IMR-90 (cell line): ENCODE data around the gene OAS3. TPM values are rescaled to one million over a fixed set of nuclear protein-coding genes. Genes with fewer than 3 reads are reported as not detected.

ENCODE experiments used
- ATAC-seq: fragments of 200-7000 bp; cut with Tn5 transposase; 2 replicates; pipeline ENCODE4 v1.9.1; 2020; ENCODE audit warnings: low read depth, mild to moderate bottlenecking, moderate library complexity
- BruUV-seq: library from RNA; stranded (reverse); fragments of 400-500 nt; replicated peaks from 2 replicates; lab custom pipeline; 2021; lab: Mats Ljungman, UMichigan
- CTCF ChIA-PET: fragments of 300-600 bp; formaldehyde crosslinking; extraction: SDS; loops from one replicate; lab custom pipeline; 2021; ENCODE audit warnings: antibody characterized with exemption; lab: Yijun Ruan, JAX
- POLR2A ChIA-PET: fragments of 300-600 bp; sonication (Branson Sonifier 250); formaldehyde crosslinking; loops from one replicate; lab custom pipeline; 2022; ENCODE audit warnings: antibody characterized with exemption; ENCODE audit not compliant: unreplicated experiment; lab: Charles Lee
- DNase-seq: peaks from one replicate; pipeline ENCODE4 v3.0.0; 2013
- H2AFZ ChIP-seq: replicated peaks from 2 replicates; pipeline ENCODE3; 2013; ENCODE audit warnings: low read length, mild to moderate bottlenecking; ENCODE audit not compliant: poor library complexity
- H2AK5ac ChIP-seq: 2 replicates; pipeline ENCODE4 v1.6.1; 2013; ENCODE audit warnings: low read depth, low read length, inconsistent platforms
- H2AK9ac ChIP-seq: replicated peaks from 2 replicates; pipeline ENCODE3; 2013; ENCODE audit warnings: mild to moderate bottlenecking, low read depth, low read length, moderate library complexity; ENCODE audit not compliant: poor library complexity
- H2BK120ac ChIP-seq: 2 replicates; pipeline ENCODE4 v1.6.1; 2013; ENCODE audit warnings: low read depth, low read length, inconsistent platforms
- H2BK15ac ChIP-seq: 3 replicates; pipeline ENCODE4 v1.6.1; 2013; ENCODE audit warnings: low read depth, low read length, inconsistent platforms
- H2BK20ac ChIP-seq: 2 replicates; pipeline ENCODE4 v1.6.1; 2013; ENCODE audit warnings: low read depth, mild to moderate bottlenecking, inconsistent platforms, low read length, moderate library complexity
- H2BK5ac ChIP-seq: 2 replicates; pipeline ENCODE4 v1.6.1; 2013; ENCODE audit warnings: mild to moderate bottlenecking, low read depth, low read length, inconsistent platforms; ENCODE audit not compliant: poor library complexity, severe bottlenecking
- H3K14ac ChIP-seq: replicated peaks from 2 replicates; pipeline ENCODE4 v1.6.1; 2013; ENCODE audit warnings: low read depth, low read length, inconsistent platforms
- H3K18ac ChIP-seq: 2 replicates; pipeline ENCODE4 v1.6.1; 2013; ENCODE audit warnings: low read depth, low read length, control low read depth
- H3K23ac ChIP-seq: 2 replicates; pipeline ENCODE4 v1.6.1; 2013; ENCODE audit warnings: low read depth, low read length, inconsistent platforms
- H3K27ac ChIP-seq: 2 replicates; pipeline ENCODE4 v1.5.1; 2013; ENCODE audit warnings: mild to moderate bottlenecking, control low read depth, low read length; ENCODE audit not compliant: insufficient read depth
- H3K27me3 ChIP-seq: 2 replicates; pipeline ENCODE4 v1.6.1; 2013; ENCODE audit warnings: low read length; ENCODE audit not compliant: control insufficient read depth, insufficient read depth
- H3K36me3 ChIP-seq: 2 replicates; pipeline ENCODE4 v1.6.1; 2013; ENCODE audit warnings: low read length, mixed read lengths; ENCODE audit not compliant: control insufficient read depth, insufficient read depth
- H3K4ac ChIP-seq: 2 replicates; pipeline ENCODE4 v1.6.1; 2013; ENCODE audit warnings: low read depth, low read length, inconsistent platforms
- H3K4me1 ChIP-seq: 2 replicates; pipeline ENCODE4 v1.6.1; 2013; ENCODE audit warnings: low read length, mixed read lengths; ENCODE audit not compliant: control insufficient read depth, insufficient read depth
- H3K4me2 ChIP-seq: 2 replicates; pipeline ENCODE4 v1.6.1; 2013; ENCODE audit warnings: low read depth, mild to moderate bottlenecking, control low read depth, low read length, moderate library complexity
- H3K4me3 ChIP-seq: 2 replicates; pipeline ENCODE4 v1.5.1; 2013; ENCODE audit warnings: low read depth, mild to moderate bottlenecking, control low read depth, low read length, moderate library complexity; ENCODE audit not compliant: insufficient read depth
- H3K56ac ChIP-seq: 2 replicates; pipeline ENCODE4 v1.6.1; 2013; ENCODE audit warnings: low read length, inconsistent platforms; ENCODE audit not compliant: insufficient read depth; ENCODE audit errors: extremely low read depth
- H3K79me1 ChIP-seq, 2 experiments: 2 replicates each; pipeline ENCODE4 v1.6.1; 2013; ENCODE audit warnings: low read length in 2 of 2, inconsistent platforms in 1 of 2, low read depth in 1 of 2
- H3K9ac ChIP-seq: 2 replicates; pipeline ENCODE4 v1.6.1; 2013; ENCODE audit warnings: low read depth, low read length, control low read depth
- H3K9me1 ChIP-seq: 2 replicates; pipeline ENCODE4 v1.6.1; 2013; ENCODE audit warnings: low read length, inconsistent platforms; ENCODE audit not compliant: insufficient read depth
- H3K9me3 ChIP-seq: 2 replicates; pipeline ENCODE4 v1.6.1; 2013; ENCODE audit warnings: low read length; ENCODE audit not compliant: control insufficient read depth, insufficient read depth
- H4K20me1 ChIP-seq: 2 replicates; pipeline ENCODE4 v1.6.1; 2013; ENCODE audit warnings: low read length, inconsistent platforms; ENCODE audit not compliant: insufficient read depth
- H4K5ac ChIP-seq: 2 replicates; pipeline ENCODE4 v1.6.1; 2013; ENCODE audit warnings: mild to moderate bottlenecking, low read depth, low read length, control low read depth
- H4K8ac ChIP-seq, 2 experiments: 2 replicates each; pipeline ENCODE4 v1.6.1; 2013; ENCODE audit warnings: low read depth in 2 of 2, low read length in 2 of 2, control low read depth in 1 of 2, inconsistent platforms in 1 of 2
- H4K91ac ChIP-seq: 2 replicates; pipeline ENCODE4 v1.6.1; 2013; ENCODE audit warnings: low read depth, low read length, inconsistent platforms; ENCODE audit not compliant: insufficient read depth
- BHLHE40 ChIP-seq: fragments of 150-350 bp; IDR thresholded peaks from 2 replicates; pipeline ENCODE4 v1.6.1; 2016; ENCODE audit warnings: mild to moderate bottlenecking, low read depth, low read length
- CEBPB ChIP-seq: IDR thresholded peaks from 2 replicates; pipeline ENCODE4 v1.6.1; 2012; ENCODE audit warnings: low read depth, low read length, improper control_type of control experiment
- ELK1 ChIP-seq: fragments of 150-350 bp; IDR thresholded peaks from 2 replicates; pipeline ENCODE4 v1.6.1; 2016; ENCODE audit warnings: low read depth, mild to moderate bottlenecking, low read length, moderate library complexity, borderline replicate concordance
- FOS ChIP-seq: fragments of 150-350 bp; IDR thresholded peaks from 2 replicates; pipeline ENCODE4 v1.6.1; 2016; ENCODE audit warnings: low read depth, low read length
- MAFK ChIP-seq: IDR thresholded peaks from 2 replicates; pipeline ENCODE4 v1.6.1; 2012; ENCODE audit warnings: low read depth, low read length, improper control_type of control experiment
- MXI1 ChIP-seq: IDR thresholded peaks from 2 replicates; pipeline ENCODE4 v1.6.1; 2012; ENCODE audit warnings: low read depth, mild to moderate bottlenecking, low read length, moderate library complexity, borderline replicate concordance
- RCOR1 ChIP-seq: IDR thresholded peaks from 2 replicates; pipeline ENCODE4 v1.6.1; 2012; ENCODE audit warnings: mild to moderate bottlenecking, low read length, improper control_type of control experiment; ENCODE audit not compliant: insufficient replicate concordance
- RFX5 ChIP-seq: IDR thresholded peaks from 2 replicates; pipeline ENCODE4 v1.8.0; 2012; ENCODE audit warnings: low read depth, mild to moderate bottlenecking, low read length, moderate library complexity
- SMC3 ChIP-seq: fragments of 150-350 bp; IDR thresholded peaks from 2 replicates; pipeline ENCODE4 v1.6.1; 2016; ENCODE audit warnings: low read depth, mild to moderate bottlenecking, antibody characterized with exemption, low read length, moderate library complexity
- WGBS, 2 experiments: methylation state at CpG; one replicate each; pipeline versions ENCODE4 v1.1.5 to v1.1.7; 2013; ENCODE audit warnings: missing lambda C conversion rate in 2 of 2; ENCODE audit not compliant: insufficient read length in 1 of 2; ENCODE audit errors: extremely low coverage in 2 of 2; 5-methylcytosine and 5-hydroxymethylcytosine counted together
- dilution Hi-C: fragments of 300-500 bp; cut with HindIII; formaldehyde crosslinking; loops from one replicate; pipeline ENCODE4 v1.14.3; 2018; ENCODE audit warnings: low sequenced_read_pairs; ENCODE audit not compliant: unreplicated experiment
- in situ Hi-C: fragments of 300-500 bp; cut with MboI; formaldehyde crosslinking; loops from 3 replicates; pipeline ENCODE4 v1.14.3; 2019; ENCODE audit warnings: low sequenced_read_pairs, inconsistent platforms, mixed read lengths
- intact Hi-C: fragments of 100-400 bp; cut with micrococcal nuclease; formaldehyde crosslinking; loops from 2 replicates; pipeline ENCODE4 v1.10.0; 2022
- polyA plus RNA-seq, 3 experiments: library from polyadenylated mRNA; depleted of rRNA; stranded (reverse); fragments of >200 nt; gene quantifications; 2 replicates each; pipeline ENCODE4 v1.2.3, GENCODE V29; 2012; ENCODE audit warnings: low replicate concordance in 1 of 3
- total RNA-seq: library from RNA; depleted of rRNA; stranded (reverse); fragments of >200 nt; gene quantifications from 2 replicates; pipeline ENCODE4 v1.2.3, GENCODE V29; 2012
- TF ChIP-seq, protein P1 (sequence below): fragments of 150-350 bp; IDR thresholded peaks from 2 replicates; pipeline ENCODE4 v1.6.1; 2017; ENCODE audit warnings: mild to moderate bottlenecking, antibody characterized with exemption, low read length, low read depth

OAS3 gene
- total and polyA plus RNA-seq, 2 of the 4 experiments (the other 2 are of a cell fraction), result 4.1 to 7.8 TPM

- WGBS, 2 experiments, result 18% methylated on average over 2 of the region's 6 CpGs; no CpG with 5 or more reads in 1 of the 2 experiments
- POLR2A ChIA-PET, result no interaction called here
These were observed 19.2 kb upstream of the OAS3 start for GRCh38 chr12:112919121-112919520.

More at GRCh38 chr12:112919121-112919520, 19.2 kb upstream of the OAS3 start:
- no peak overlapping the region for H3K23ac ChIP-seq
- H4K5ac ChIP-seq, result no peak overlapping the region
- H3K56ac ChIP-seq, result no peak overlapping the region
- no peak for TF ChIP-seq FOS
- no peak for TF ChIP-seq ELK1
- TF ChIP-seq MAFK, result no peak
- TF ChIP-seq BHLHE40, result no peak
- no peak for TF ChIP-seq RFX5
- TF ChIP-seq RCOR1, result no peak
- TF ChIP-seq MXI1, result no peak
- TF ChIP-seq SMC3, result no peak
- no peak for TF ChIP-seq CEBPB
- TF ChIP-seq, protein P1, sequence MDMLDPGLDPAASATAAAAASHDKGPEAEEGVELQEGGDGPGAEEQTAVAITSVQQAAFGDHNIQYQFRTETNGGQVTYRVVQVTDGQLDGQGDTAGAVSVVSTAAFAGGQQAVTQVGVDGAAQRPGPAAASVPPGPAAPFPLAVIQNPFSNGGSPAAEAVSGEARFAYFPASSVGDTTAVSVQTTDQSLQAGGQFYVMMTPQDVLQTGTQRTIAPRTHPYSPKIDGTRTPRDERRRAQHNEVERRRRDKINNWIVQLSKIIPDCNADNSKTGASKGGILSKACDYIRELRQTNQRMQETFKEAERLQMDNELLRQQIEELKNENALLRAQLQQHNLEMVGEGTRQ, result no peak
- H2BK15ac ChIP-seq, result no peak overlapping the region
- H3K9me3 ChIP-seq, result no peaks in the 10 kb centered on the region
- no peaks in the 10 kb centered on the region for H3K4me1 ChIP-seq
- H3K14ac ChIP-seq, result no peak overlapping the region
- no peak overlapping the region for H3K4me2 ChIP-seq
- no peak overlapping the region for H2BK20ac ChIP-seq
- DNase-seq, result no peak
- dilution Hi-C loops (no loop called here), intact Hi-C loops (no loop called here), in situ Hi-C loops (no loop called here)
- H3K18ac ChIP-seq, result no peak overlapping the region
- no peaks in the 10 kb centered on the region for H3K36me3 ChIP-seq
- no peaks in the 10 kb centered on the region for H3K27me3 ChIP-seq
- no peak overlapping the region for H2AK5ac ChIP-seq
- H2AFZ ChIP-seq, result no peak overlapping the region
- CTCF ChIA-PET, result no interaction called here
- H3K9me1 ChIP-seq, result no peaks in the 10 kb centered on the region
- no peaks in the 10 kb centered on the region for H4K20me1 ChIP-seq
- H2AK9ac ChIP-seq, result peak overlapping the region; percentile 37
- H3K4me3 ChIP-seq, result no peak overlapping the region
- H3K9ac ChIP-seq, result no peak overlapping the region
- no TSS peak for BruUV-seq
- no peak overlapping the region for H3K27ac ChIP-seq
- no peak overlapping the region for H4K8ac ChIP-seq
- no peak overlapping the region for H4K91ac ChIP-seq
- H2BK5ac ChIP-seq, result no peak overlapping the region
- H3K79me1 ChIP-seq, result no peaks in the 10 kb centered on the region
- no peak overlapping the region for H2BK120ac ChIP-seq
- no peak overlapping the region for H3K4ac ChIP-seq
- no peak for ATAC-seq
